T1000 (cell line): ENCODE data around the gene CYP4A11.
"Not testable (repeated sequence)": the region's sequence is repeated elsewhere in the genome, so short reads cannot be mapped to it uniquely, and the experiment has no call there.

ENCODE experiments used
- DNase-seq: peaks from one replicate; lab custom pipeline; 2025; ENCODE audit warnings: mixed read lengths; lab: John Stamatoyannopoulos, UW

CYP4A11 gene

DNA sequence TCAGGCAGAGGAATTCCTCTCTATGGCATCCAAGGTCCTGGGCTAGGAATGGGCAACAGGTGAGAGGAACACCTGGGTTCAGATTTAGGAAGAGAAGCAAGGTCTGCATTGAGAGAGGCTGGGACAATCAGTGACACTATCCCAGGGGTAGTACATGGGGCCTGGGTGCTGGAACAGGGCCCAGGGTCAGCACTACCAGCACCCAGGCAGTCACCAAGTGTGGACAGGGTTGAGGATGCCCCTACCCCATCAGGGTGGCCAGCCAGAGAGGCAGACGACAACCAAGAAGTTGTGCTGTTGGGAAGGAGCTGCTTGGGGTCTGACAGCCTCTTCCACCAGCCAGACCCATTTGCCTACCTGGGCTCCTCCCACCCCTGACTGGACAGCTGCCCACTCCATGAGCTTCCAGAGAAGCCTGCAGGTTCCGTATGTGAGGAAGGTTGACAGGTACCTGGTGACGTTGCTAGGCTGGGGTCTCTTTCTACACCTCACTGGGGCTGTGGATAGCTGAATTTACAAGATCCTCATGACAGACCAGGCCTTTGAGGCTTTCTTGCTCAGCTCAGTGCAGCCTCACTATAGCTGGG is 13.9 kb downstream of the CYP4A11 start:
- DNase-seq: no peak

DNA sequence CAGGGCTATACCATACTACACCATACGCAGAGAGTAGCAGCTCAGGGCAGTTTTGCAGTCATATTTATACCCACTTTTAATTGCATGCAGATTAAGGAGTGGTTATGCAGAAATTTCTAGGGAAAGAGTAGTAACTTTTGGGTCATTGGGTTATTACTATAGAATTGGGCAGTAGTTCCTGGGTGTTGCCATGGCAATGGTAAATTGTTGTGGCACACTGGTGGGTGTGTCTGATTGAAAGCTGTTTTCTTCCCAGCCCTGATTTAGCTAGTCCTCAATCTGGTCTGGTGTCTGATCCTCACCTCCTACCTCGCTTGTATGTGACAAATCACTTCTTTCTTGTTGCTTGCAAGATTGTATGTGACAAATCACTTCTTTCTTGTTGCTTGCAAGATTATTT is 30.5 kb downstream of the CYP4A11 start:
- DNase-seq: no peak

DNA sequence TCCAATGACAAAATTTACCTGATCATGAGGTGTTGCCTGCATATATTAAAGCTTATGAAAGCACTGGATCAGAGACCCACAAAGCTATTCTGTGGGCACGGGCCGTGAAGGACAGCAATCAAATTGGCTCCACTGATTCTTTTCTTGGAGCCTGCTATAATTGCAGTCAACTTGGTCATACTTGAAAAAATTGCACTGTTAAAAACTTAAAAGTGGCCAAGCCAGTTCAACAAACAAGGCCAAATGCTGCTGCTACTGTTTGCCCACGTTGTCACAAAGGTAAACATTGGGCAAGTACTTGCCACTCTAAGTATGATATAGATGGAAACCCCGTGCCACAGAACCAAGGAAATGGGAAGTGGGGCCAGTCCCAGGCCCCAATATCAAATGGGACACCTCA is 37.8 kb downstream of the CYP4A11 start:
- no peak for DNase-seq

DNA sequence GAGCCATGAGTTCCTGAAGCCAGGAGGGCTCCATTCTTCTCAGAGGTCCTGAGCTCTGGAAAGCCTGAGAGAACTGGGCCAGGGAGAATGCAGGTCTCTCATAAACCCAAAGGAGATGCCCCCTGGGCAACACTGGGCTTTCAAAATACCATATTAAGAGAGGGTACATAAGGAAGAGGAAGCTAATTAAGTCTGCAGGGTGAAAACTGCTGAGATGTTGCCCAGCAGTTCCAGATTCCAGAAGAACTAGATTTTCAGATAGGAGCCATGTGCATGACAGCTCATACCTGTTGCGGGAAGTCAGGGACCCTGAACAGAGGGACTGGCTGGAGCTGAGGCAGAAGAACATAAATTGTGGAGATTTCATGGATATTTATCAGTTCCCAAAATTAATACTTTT is 40.9 kb downstream of the CYP4A11 start:
- no peak for DNase-seq

DNA sequence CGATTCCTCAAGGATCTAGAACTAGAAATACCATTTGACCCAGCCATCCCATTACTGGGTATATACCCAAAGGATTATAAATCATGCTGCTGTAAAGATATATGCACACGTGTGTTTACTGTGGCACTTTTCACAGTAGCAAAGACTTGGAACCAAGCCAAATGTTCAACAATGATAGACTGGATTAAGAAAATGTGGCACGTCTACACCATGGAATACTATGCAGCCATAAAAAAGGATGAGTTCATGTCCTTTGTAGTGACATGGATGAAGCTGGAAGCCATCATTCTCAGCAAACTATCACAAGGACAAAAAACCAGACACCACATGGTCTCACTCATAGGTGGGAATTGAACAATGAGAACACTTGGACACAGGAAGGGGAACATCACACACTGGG is 59.6 kb downstream of the CYP4A11 start:
- not testable (repeated sequence) for DNase-seq
